ENCODE results near the gene CLMN.

Gene CLMN

DNA sequence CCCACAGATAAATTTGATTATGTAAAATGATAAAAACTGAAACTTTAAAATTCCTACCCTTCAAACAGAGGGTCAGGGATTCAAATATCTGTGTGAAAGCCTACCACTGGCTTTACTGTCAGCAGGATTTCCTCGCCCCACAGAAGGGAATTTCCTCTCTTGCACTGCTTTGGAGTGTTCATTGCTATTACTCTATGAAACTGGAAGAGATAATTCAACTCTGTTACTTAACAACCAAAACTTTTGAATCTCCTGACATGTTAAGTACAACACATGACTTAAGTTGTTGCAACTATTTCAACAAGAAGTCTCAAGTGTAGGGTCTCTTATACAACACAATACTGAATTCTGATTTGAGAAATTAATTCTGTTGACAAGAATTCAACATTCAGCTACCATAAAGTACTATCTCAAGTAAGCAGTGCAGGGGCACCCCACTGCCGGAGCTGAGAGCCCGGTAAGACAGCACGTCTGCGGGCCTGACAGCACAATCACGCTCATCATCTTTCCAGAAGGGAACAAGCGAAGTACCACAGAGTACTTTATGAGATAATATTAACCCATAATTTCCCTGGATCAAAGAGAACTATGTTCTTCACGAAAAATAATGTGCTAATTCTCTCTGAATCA is 185.3 kb downstream of the CLMN start:
- DNase-seq (ENCODE audit: low spot score): no peak

- no peak for DNase-seq (ENCODE audit: low spot score)
These were observed 186.4 kb downstream of the CLMN start for GRCh38 chr14:95133282-95133681.

GRCh38 chr14:95132760-95133159 is 186.9 kb downstream of the CLMN start:
- no peak for DNase-seq (ENCODE audit: low spot score)

All from hepatic stellate cell (primary cell).